Esophagus squamous epithelium (tissue), 5 donors: ENCODE data around the gene METTL3. TPM values are rescaled to one million over a fixed set of nuclear protein-coding genes. Genes with fewer than 3 reads are reported as not detected.

ENCODE experiments used
- DNase-seq: peaks from one replicate; lab custom pipeline; 2025; lab: John Stamatoyannopoulos, UW
- H3K27ac ChIP-seq, 4 donors: fragments of 200-600 bp; sonication (generic); one replicate each; pipeline ENCODE4 v1.5.1; 2016 to 2019; ENCODE audit warnings: mild to moderate bottlenecking in 1 of 4
- H3K27me3 ChIP-seq, 4 donors: fragments of 200-600 bp; sonication (generic); 1 replicate in 3 of 4; 2 replicates in 1 of 4; pipeline versions ENCODE4 v1.5.1 to v1.6.0; 2017 to 2021; ENCODE audit warnings: antibody characterized with exemption in 1 of 4
- H3K36me3 ChIP-seq, 3 donors: fragments of 200-600 bp; sonication (generic); one replicate each; pipeline ENCODE4 v1.5.1; 2016 to 2019
- H3K4me1 ChIP-seq, 3 donors: fragments of 200-600 bp; sonication (generic); one replicate each; pipeline ENCODE4 v1.5.1; 2017 to 2019
- H3K4me3 ChIP-seq, 4 donors: fragments of 200-600 bp; sonication (generic); 1 replicate in 3 of 4; 2 replicates in 1 of 4; pipeline ENCODE4 v1.5.1; 2016 to 2019; ENCODE audit warnings: mild to moderate bottlenecking in 2 of 4, moderate library complexity in 1 of 4
- H3K9me3 ChIP-seq, 3 donors: fragments of 200-600 bp; sonication (generic); one replicate each; pipeline ENCODE4 v1.5.1; 2016 to 2019
- CTCF ChIP-seq, 6 experiments: fragments of 450-650 bp in 4 of 6; fragments of 200-600 bp in 2 of 6; sonication (generic) in 2 of 6; IDR thresholded peaks; one replicate each; pipeline ENCODE4 v1.5.1; 2016 to 2019; ENCODE audit warnings: antibody characterized with exemption in 6 of 6, mild to moderate bottlenecking in 4 of 6, moderate library complexity in 4 of 6
- POLR2A ChIP-seq, 4 donors: fragments of 450-650 bp; IDR thresholded peaks; one replicate each; pipeline ENCODE4 v1.6.1; 2017; ENCODE audit warnings: antibody characterized with exemption in 4 of 4, mild to moderate bottlenecking in 4 of 4, moderate library complexity in 3 of 4
- WGBS, 2 donors: methylation state at CpG; one replicate each; pipeline ENCODE4 v1.1.5; 2018; 5-methylcytosine and 5-hydroxymethylcytosine counted together
- intact Hi-C: fragments of 100-400 bp; cut with DNase I; formaldehyde crosslinking; loops from one replicate; pipeline ENCODE4 v1.15.0; 2022
- total RNA-seq, 4 donors: library from RNA; depleted of rRNA; stranded (reverse); fragments of >200 nt; gene quantifications; one replicate each; pipeline ENCODE4 v1.1.0, GENCODE V29; 2016
- donor health status: DM: yes; HTN: yes; CAD: no.

The METTL3 gene
- total RNA-seq, 4 donors from 2014 or later = 26.0 to 65.0 (median 33.7) TPM

GRCh38 chr14:21539189-21539940 lies 28.2 kb upstream of the METTL3 start:
- H3K27me3 ChIP-seq = peaks cover 0 to 55% (median 0%) of the 10 kb centered on the region in 4 donors
- no peaks in the 10 kb centered on the region for H3K36me3 ChIP-seq
- 44 to 52% methylated on average over 3 of the region's 3 CpGs for WGBS, 2 donors
- TF ChIP-seq CTCF (IDR thresholded peaks at IDR 0.05) (no peak), POLR2A (IDR thresholded peaks at IDR 0.05) (no peak)
- intact Hi-C loops = no loop called here
- H3K4me3 ChIP-seq = no peak overlapping the region
- H3K27ac ChIP-seq = no peak overlapping the region
- H3K4me1 ChIP-seq = peaks cover 0 to 20% (median 10%) of the 10 kb centered on the region in 3 donors
- H3K9me3 ChIP-seq = no peaks in the 10 kb centered on the region
- no peak for DNase-seq

GRCh38 chr14:21537090-21537424 lies 25.9 kb upstream of the METTL3 start:
- peak overlapping the region in 3 of 4 donors; percentile 23 to 62 (median 24) for H3K4me3 ChIP-seq
- no peak overlapping the region for H3K27ac ChIP-seq
- intact Hi-C loops = no loop called here
- H3K4me1 ChIP-seq = peaks cover 0 to 16% (median 10%) of the 10 kb centered on the region in 3 donors
- DNase-seq = no peak
- TF ChIP-seq CTCF (IDR thresholded peaks at IDR 0.05) (no peak), POLR2A (IDR thresholded peaks at IDR 0.05) (no peak)
- no peaks in the 10 kb centered on the region for H3K36me3 ChIP-seq
- no peaks in the 10 kb centered on the region for H3K9me3 ChIP-seq
- WGBS, 2 donors = 6 to 21% methylated on average over 3 of the region's 3 CpGs
- peaks cover 0 to 67% (median 0%) of the 10 kb centered on the region in 4 donors for H3K27me3 ChIP-seq

GRCh38 chr14:21536418-21537089 lies 25.4 kb upstream of the METTL3 start:
- WGBS, 2 donors = 6 to 9% methylated on average over 19 to 24 of the region's 25 CpGs
- Histone ChIP-seq H3K9me3 (no peaks in the 10 kb centered on the region), H3K36me3 (no peaks in the 10 kb centered on the region), H3K4me3 (peak overlapping the region in 3 of 4 donors; percentile 23 to 62 (median 24)), H3K4me1 (peaks cover 0 to 16% (median 10%) of the 10 kb centered on the region in 3 donors), H3K27me3 (peaks cover 0 to 67% (median 0%) of the 10 kb centered on the region in 4 donors), H3K27ac (no peak overlapping the region)
- intact Hi-C loops = no loop called here
- TF ChIP-seq CTCF (IDR thresholded peaks at IDR 0.05) (no peak), POLR2A (IDR thresholded peaks at IDR 0.05) (no peak)
- no peak for DNase-seq

GRCh38 chr14:21535545-21536417 lies 24.6 kb upstream of the METTL3 start:
- Histone ChIP-seq H3K27me3 (peaks cover 0 to 67% (median 0%) of the 10 kb centered on the region in 4 donors), H3K9me3 (no peaks in the 10 kb centered on the region), H3K36me3 (no peaks in the 10 kb centered on the region), H3K27ac (no peak overlapping the region), H3K4me3 (peak overlapping the region in 1 of 4 donors; percentile 62), H3K4me1 (peaks cover 0 to 16% (median 10%) of the 10 kb centered on the region in 3 donors)
- DNase-seq = no peak
- TF ChIP-seq POLR2A (IDR thresholded peaks at IDR 0.05) (no peak), CTCF (IDR thresholded peaks at IDR 0.05) (no peak)
- WGBS, 2 donors = 32 to 50% methylated on average over 6 of the region's 6 CpGs
- intact Hi-C loops = no loop called here
